NCI-H82 (cell line): ENCODE measurements around the gene U2AF2.
"Not testable (repeated sequence)": the region's sequence is repeated elsewhere in the genome, so short reads cannot be mapped to it uniquely, and the experiment has no call there.

Experiments
- DNase-seq: peaks from one replicate; lab custom pipeline; 2025; lab: John Stamatoyannopoulos, UW

Gene U2AF2

GRCh38 chr19:55712804-55713631, 58.2 kb downstream of the U2AF2 start:
- DNase-seq: no peak

- no peak for DNase-seq
Measured at GRCh38 chr19:55716531-55716930, 61.7 kb downstream of the U2AF2 start.

- no peak for DNase-seq
Measured at GRCh38 chr19:55717251-55717650, 62.4 kb downstream of the U2AF2 start.

GRCh38 chr19:55717879-55718711, 63.3 kb downstream of the U2AF2 start:
- DNase-seq: not testable (repeated sequence)

- no peak for DNase-seq
Measured at GRCh38 chr19:55720214-55720746, 65.4 kb downstream of the U2AF2 start.

GRCh38 chr19:55720801-55721200, 66.0 kb downstream of the U2AF2 start:
- DNase-seq: no peak

- DNase-seq: no peak
Measured at GRCh38 chr19:55723491-55723890, 68.7 kb downstream of the U2AF2 start.
